SU-DHL-6 (cell line): Measurements from ENCODE around the gene MYOM1.

Experiments
- CTCF ChIP-seq: fragments of 200-600 bp; sonication (generic); IDR thresholded peaks from one replicate; pipeline ENCODE4 v1.5.1; 2017; ENCODE audit warnings: antibody characterized with exemption, mild to moderate bottlenecking, low read length, moderate library complexity; ENCODE audit not compliant: insufficient read depth, poor library complexity, severe bottlenecking
- EZH2phosphoT487 ChIP-seq: fragments of 200-600 bp; sonication (generic), shearing (Covaris generic); conservative IDR thresholded peaks from 2 replicates; pipeline ENCODE4 v1.6.1; 2018; ENCODE audit warnings: mild to moderate bottlenecking, antibody characterized with exemption, low read length, moderate library complexity, mixed read lengths

- TF ChIP-seq CTCF (no peak), EZH2phosphoT487 (no peak)
Observed at GRCh38 chr18:3025544-3025943, 194.2 kb downstream of the MYOM1 start.
